ENCODE results near the gene REX1BD. TPM values are rescaled to one million over a fixed set of nuclear protein-coding genes. Genes with fewer than 3 reads are reported as not detected.

REX1BD gene
- total RNA-seq, 2 donors from 2014 or later = 119 to 171 TPM

- Histone ChIP-seq H3K4me3 (no peak overlapping the region), H3K9me3 (no peaks in the 10 kb centered on the region), H3K27me3 (peaks cover 43 to 55% of the 10 kb centered on the region in 2 donors), H3K36me3 (no peaks in the 10 kb centered on the region), H3K4me1 (peaks cover 0 to 50% of the 10 kb centered on the region in 2 donors), H3K27ac (no peak overlapping the region)
- no peak for DNase-seq (ENCODE audit: low spot score)
- no peak for TF ChIP-seq CTCF (IDR thresholded peaks at IDR 0.05)
Observed at GRCh38 chr19:18610556-18611326, 22.1 kb downstream of the REX1BD start.

- H3K4me3 ChIP-seq = peak overlapping the region in 1 of 2 donors; percentile 61
- no peak for TF ChIP-seq CTCF (IDR thresholded peaks at IDR 0.05)
- no peaks in the 10 kb centered on the region for H3K9me3 ChIP-seq
- H3K27ac ChIP-seq = no peak overlapping the region
- peaks cover 43 to 51% of the 10 kb centered on the region in 2 donors for H3K27me3 ChIP-seq
- H3K36me3 ChIP-seq = no peaks in the 10 kb centered on the region
- H3K4me1 ChIP-seq = peaks cover 0 to 44% of the 10 kb centered on the region in 2 donors
- no peak for DNase-seq (ENCODE audit: low spot score)
Observed at GRCh38 chr19:18611327-18612050, 22.9 kb downstream of the REX1BD start.

- Histone ChIP-seq H3K27me3 (peaks cover 41 to 48% of the 10 kb centered on the region in 2 donors), H3K27ac (no peak overlapping the region)
- no peak for DNase-seq (ENCODE audit: low spot score)
Observed at GRCh38 chr19:18612051-18612771, 23.6 kb downstream of the REX1BD start.

GRCh38 chr19:18612772-18613588 is 24.4 kb downstream of the REX1BD start, which contains the start of gene TMEM59L:
TMEM59L (plus strand) TSS chr19:18612870; CDS start chr19:18612959, 89 bp downstream.
- H3K27me3 ChIP-seq = peaks cover 33 to 42% of the 10 kb centered on the region in 2 donors
- H3K36me3 ChIP-seq = no peaks in the 10 kb centered on the region
- H3K9me3 ChIP-seq = no peaks in the 10 kb centered on the region
- H3K4me1 ChIP-seq = peaks cover 0 to 33% of the 10 kb centered on the region in 2 donors
- DNase-seq (ENCODE audit: low spot score) = no peak
- H3K27ac ChIP-seq = no peak within 1 kb of the TSS
- TF ChIP-seq CTCF (IDR thresholded peaks at IDR 0.05) = no peak
- H3K4me3 ChIP-seq = peak within 1 kb of the TSS; percentile 37 to 61

More at GRCh38 chr19:18612051-18612771, 23.6 kb downstream of the REX1BD start:
- TF ChIP-seq CTCF (IDR thresholded peaks at IDR 0.05) = no peak
- Histone ChIP-seq H3K9me3 (no peaks in the 10 kb centered on the region), H3K36me3 (no peaks in the 10 kb centered on the region), H3K4me1 (peaks cover 0 to 41% of the 10 kb centered on the region in 2 donors), H3K4me3 (peak overlapping the region; percentile 37 to 61)

All from right atrium auricular region (tissue), 2 donors.